WI38 (cell line): ENCODE measurements around the gene OVCH1.

ENCODE experiments used
- H3K4me3 ChIP-seq: 2 replicates; pipeline ENCODE4 v1.5.1; 2011; ENCODE audit warnings: low read depth, mild to moderate bottlenecking, control low read depth, low read length
- CTCF ChIP-seq: IDR thresholded peaks from 2 replicates; pipeline ENCODE4 v1.5.1; 2012; ENCODE audit warnings: low read depth, mild to moderate bottlenecking, control low read depth, low read length

The OVCH1 gene

GRCh38 chr12:29380536-29381523 lies 116.7 kb downstream of the OVCH1 start, which contains the start of gene ERGIC2:
ERGIC2 (minus strand) TSS chr12:29381172; CDS start chr12:29371633, 9,539 bp downstream.
- TF ChIP-seq CTCF: no peak

More at GRCh38 chr12:29380536-29381523, 116.7 kb downstream of the OVCH1 start, which contains the start of gene ERGIC2:
- peak within 1 kb of the TSS; percentile 100 for H3K4me3 ChIP-seq
